ENCODE data around the gene LYL1. TPM values are rescaled to one million over a fixed set of nuclear protein-coding genes. Genes with fewer than 3 reads are reported as not detected.

The LYL1 gene
- total RNA-seq, 2 experiments from 2014 or later = 3.3 to 3.8 TPM

- ATAC-seq (no peak), DNase-seq (no peak)
- no peaks in the 10 kb centered on the region for H3K36me3 Mint-ChIP-seq (ENCODE audit: low read depth)
- no peak overlapping the region for H3K4me3 Mint-ChIP-seq
- POLR2A ChIA-PET = interaction anchor here (1.0 kb wide), 1 partner anchor 125 kb away, joined by 3 read pairs; no protein-coding TSS in a partner anchor
- no peak overlapping the region for H3K27ac Mint-ChIP-seq
- H3K27me3 Mint-ChIP-seq (ENCODE audit: low read depth) = peaks cover 10% of the 10 kb centered on the region
- H3K4me1 Mint-ChIP-seq (ENCODE audit: low read depth) = peaks cover 6% of the 10 kb centered on the region
- CTCF ChIA-PET = interaction anchor here (0.8 to 8.4 kb wide), 4 partner anchors 28 to 125 kb away, joined by 3 to 131 read pairs (median 7); no protein-coding TSS in a partner anchor
- no peaks in the 10 kb centered on the region for H3K9me3 Mint-ChIP-seq (ENCODE audit: insufficient read depth)
Measured at GRCh38 chr19:13089857-13090507, 12.7 kb downstream of the LYL1 start.

DNA sequence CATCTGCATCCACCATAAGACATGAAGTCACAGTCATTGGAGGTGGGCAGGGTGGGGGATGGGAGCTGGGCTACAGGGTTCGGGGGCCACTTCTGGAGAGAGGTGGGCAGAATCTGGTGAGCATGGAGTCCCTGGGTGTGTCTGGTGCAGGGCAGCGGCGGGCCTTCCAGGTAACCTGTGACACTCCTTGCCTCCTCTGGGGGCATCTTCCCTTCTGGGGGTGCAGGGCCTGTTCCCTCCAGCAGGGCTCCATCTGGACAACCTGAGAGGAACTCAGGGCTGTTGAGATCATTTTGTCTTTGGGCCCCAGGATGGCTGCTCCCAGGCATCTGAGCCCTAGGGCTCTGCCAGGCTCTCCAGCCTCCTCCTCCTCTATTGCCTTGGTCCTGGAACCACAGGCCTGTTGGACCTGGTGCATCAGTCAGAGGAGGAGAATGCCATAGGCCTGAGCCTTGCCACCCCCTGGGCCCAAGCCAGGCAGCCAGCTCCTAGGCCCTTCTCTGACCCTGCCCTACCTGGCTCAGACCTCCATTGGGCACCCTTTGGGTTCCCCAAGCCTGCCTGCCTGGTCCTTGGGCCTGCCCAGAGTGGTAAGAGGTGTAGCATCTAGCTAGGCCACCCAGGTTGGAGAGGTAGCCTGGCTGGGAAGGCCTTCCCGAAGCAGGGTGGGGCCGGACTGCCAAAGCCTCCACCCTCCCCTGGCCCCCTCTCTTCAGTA lies 13.4 kb downstream of the LYL1 start:
- H3K27me3 Mint-ChIP-seq (ENCODE audit: low read depth) = peaks cover 5% of the 10 kb centered on the region
- peaks cover 3% of the 10 kb centered on the region for H3K4me1 Mint-ChIP-seq (ENCODE audit: low read depth)
- H3K9me3 Mint-ChIP-seq (ENCODE audit: insufficient read depth) = no peaks in the 10 kb centered on the region
- no peaks in the 10 kb centered on the region for H3K36me3 Mint-ChIP-seq (ENCODE audit: low read depth)
- POLR2A ChIA-PET = interaction anchor here (1.0 kb wide), 1 partner anchor 124 kb away, joined by 3 read pairs; no protein-coding TSS in a partner anchor
- H3K27ac Mint-ChIP-seq = no peak overlapping the region
- DNase-seq = peak; percentile 49
- peak; percentile 70 for ATAC-seq
- CTCF ChIA-PET = interaction anchor here (0.8 to 8.4 kb wide), 4 partner anchors 28 to 124 kb away, joined by 3 to 131 read pairs (median 7); no protein-coding TSS in a partner anchor
- no peak overlapping the region for H3K4me3 Mint-ChIP-seq

- DNase-seq = no peak
- no peaks in the 10 kb centered on the region for H3K36me3 Mint-ChIP-seq (ENCODE audit: low read depth)
- no peak for ATAC-seq
- peaks cover 5% of the 10 kb centered on the region for H3K27me3 Mint-ChIP-seq (ENCODE audit: low read depth)
- no peak overlapping the region for H3K4me3 Mint-ChIP-seq
- no peaks in the 10 kb centered on the region for H3K4me1 Mint-ChIP-seq (ENCODE audit: low read depth)
- H3K9me3 Mint-ChIP-seq (ENCODE audit: insufficient read depth) = no peaks in the 10 kb centered on the region
- no peak overlapping the region for H3K27ac Mint-ChIP-seq
- ChIA-PET POLR2A (no interaction called here), CTCF (interaction anchor here (0.8 to 1.1 kb wide), 2 partner anchors 54 to 111 kb away, joined by 3 to 4 read pairs; no protein-coding TSS in a partner anchor)
Measured at GRCh38 chr19:13087795-13088537, 14.7 kb downstream of the LYL1 start.

DNA sequence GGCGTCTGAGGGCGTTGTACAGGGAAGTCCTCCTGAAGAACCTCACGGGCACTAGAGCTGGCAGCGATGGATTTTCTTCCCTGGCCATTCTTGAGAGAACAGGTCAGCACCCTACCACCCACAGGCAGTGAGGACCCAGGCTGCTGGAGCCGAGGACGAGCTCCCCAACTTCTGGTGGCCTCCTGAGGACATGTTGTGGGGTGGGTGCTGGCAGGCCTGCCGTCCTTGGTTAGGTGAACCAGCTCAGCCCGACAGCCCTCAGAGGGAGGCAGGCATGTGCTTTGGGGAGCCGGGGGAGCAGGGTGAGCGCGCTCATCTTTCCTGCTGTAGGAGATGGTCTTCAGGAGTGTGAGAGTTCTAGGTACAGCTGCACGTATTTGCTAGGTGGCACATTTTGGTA lies 15.4 kb downstream of the LYL1 start:
- CTCF ChIA-PET = interaction anchor here (0.8 to 1.1 kb wide), 2 partner anchors 54 to 110 kb away, joined by 3 to 4 read pairs; no protein-coding TSS in a partner anchor
- ATAC-seq (no peak), DNase-seq (no peak)
- H3K27me3 Mint-ChIP-seq (ENCODE audit: low read depth) = peaks cover 5% of the 10 kb centered on the region
- no peak overlapping the region for H3K4me3 Mint-ChIP-seq
- no peaks in the 10 kb centered on the region for H3K9me3 Mint-ChIP-seq (ENCODE audit: insufficient read depth)
- POLR2A ChIA-PET = no interaction called here
- H3K4me1 Mint-ChIP-seq (ENCODE audit: low read depth) = no peaks in the 10 kb centered on the region
- no peak overlapping the region for H3K27ac Mint-ChIP-seq
- H3K36me3 Mint-ChIP-seq (ENCODE audit: low read depth) = no peaks in the 10 kb centered on the region

GRCh38 chr19:13086341-13086740 lies 16.3 kb downstream of the LYL1 start:
- ATAC-seq = no peak
- peaks cover 5% of the 10 kb centered on the region for H3K27me3 Mint-ChIP-seq (ENCODE audit: low read depth)
- ChIA-PET CTCF (interaction anchor here (0.8 to 4.0 kb wide), 6 partner anchors 8 to 121 kb away, joined by 3 to 15 read pairs (median 6); no protein-coding TSS in a partner anchor), POLR2A (no interaction called here)
- H3K9me3 Mint-ChIP-seq (ENCODE audit: insufficient read depth) = no peaks in the 10 kb centered on the region
- H3K4me1 Mint-ChIP-seq (ENCODE audit: low read depth) = no peaks in the 10 kb centered on the region
- DNase-seq = no peak
- no peak overlapping the region for H3K4me3 Mint-ChIP-seq
- no peak overlapping the region for H3K27ac Mint-ChIP-seq
- H3K36me3 Mint-ChIP-seq (ENCODE audit: low read depth) = no peaks in the 10 kb centered on the region

- Mint-ChIP-seq H3K4me3 (no peak overlapping the region), H3K9me3 (ENCODE audit: insufficient read depth) (no peaks in the 10 kb centered on the region), H3K27me3 (ENCODE audit: low read depth) (peaks cover 5% of the 10 kb centered on the region), H3K36me3 (ENCODE audit: low read depth) (no peaks in the 10 kb centered on the region), H3K4me1 (ENCODE audit: low read depth) (no peaks in the 10 kb centered on the region), H3K27ac (no peak overlapping the region)
- no peak for DNase-seq
- ATAC-seq = no peak
- CTCF ChIA-PET = interaction anchor here (0.8 to 4.0 kb wide), 7 partner anchors 9 to 120 kb away, joined by 3 to 15 read pairs (median 6); no protein-coding TSS in a partner anchor
- POLR2A ChIA-PET = no interaction called here
Measured at GRCh38 chr19:13085666-13086065, 17.0 kb downstream of the LYL1 start.

DNA sequence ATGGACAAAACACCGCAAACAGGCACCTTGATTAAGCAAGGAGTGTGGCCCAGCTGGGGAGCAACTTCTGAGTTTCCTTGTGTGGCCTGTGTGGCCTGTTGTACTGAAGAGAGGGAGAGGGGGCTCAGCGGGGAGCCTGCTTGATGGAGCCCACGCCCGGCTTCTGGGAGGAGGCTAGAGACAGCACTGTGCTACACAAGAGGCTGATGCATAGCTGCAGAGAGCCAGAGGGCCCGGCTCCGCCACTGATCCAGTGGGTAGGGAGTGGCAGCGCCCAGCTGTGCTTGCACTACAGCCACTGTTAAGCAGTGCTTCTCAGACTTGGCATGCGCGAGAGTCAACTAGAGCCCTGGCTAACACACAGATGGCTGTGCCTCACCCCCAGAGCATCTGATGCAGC lies 19.0 kb downstream of the LYL1 start:
- Mint-ChIP-seq H3K36me3 (ENCODE audit: low read depth) (no peaks in the 10 kb centered on the region), H3K4me1 (ENCODE audit: low read depth) (no peaks in the 10 kb centered on the region), H3K9me3 (ENCODE audit: insufficient read depth) (no peaks in the 10 kb centered on the region), H3K4me3 (no peak overlapping the region), H3K27ac (no peak overlapping the region), H3K27me3 (ENCODE audit: low read depth) (peaks cover 5% of the 10 kb centered on the region)
- CTCF ChIA-PET = interaction anchor here (1.0 to 4.0 kb wide), 4 partner anchors 10 to 390 kb away, joined by 3 to 15 read pairs (median 6); no protein-coding TSS in a partner anchor
- DNase-seq = no peak
- ATAC-seq = no peak
- POLR2A ChIA-PET = interaction anchor here (0.6 kb wide), 1 partner anchor 11 kb away, joined by 3 read pairs; no protein-coding TSS in a partner anchor

- ChIA-PET POLR2A (no interaction called here), CTCF (interaction anchor here (1.0 to 4.0 kb wide), 4 partner anchors 11 to 390 kb away, joined by 3 to 15 read pairs (median 7); no protein-coding TSS in a partner anchor)
- DNase-seq = no peak
- no peaks in the 10 kb centered on the region for H3K4me1 Mint-ChIP-seq (ENCODE audit: low read depth)
- H3K9me3 Mint-ChIP-seq (ENCODE audit: insufficient read depth) = no peaks in the 10 kb centered on the region
- no peak overlapping the region for H3K4me3 Mint-ChIP-seq
- no peaks in the 10 kb centered on the region for H3K36me3 Mint-ChIP-seq (ENCODE audit: low read depth)
- H3K27ac Mint-ChIP-seq = no peak overlapping the region
- peaks cover 5% of the 10 kb centered on the region for H3K27me3 Mint-ChIP-seq (ENCODE audit: low read depth)
- no peak for ATAC-seq
Measured at GRCh38 chr19:13083008-13083404, 19.7 kb downstream of the LYL1 start.

DNA sequence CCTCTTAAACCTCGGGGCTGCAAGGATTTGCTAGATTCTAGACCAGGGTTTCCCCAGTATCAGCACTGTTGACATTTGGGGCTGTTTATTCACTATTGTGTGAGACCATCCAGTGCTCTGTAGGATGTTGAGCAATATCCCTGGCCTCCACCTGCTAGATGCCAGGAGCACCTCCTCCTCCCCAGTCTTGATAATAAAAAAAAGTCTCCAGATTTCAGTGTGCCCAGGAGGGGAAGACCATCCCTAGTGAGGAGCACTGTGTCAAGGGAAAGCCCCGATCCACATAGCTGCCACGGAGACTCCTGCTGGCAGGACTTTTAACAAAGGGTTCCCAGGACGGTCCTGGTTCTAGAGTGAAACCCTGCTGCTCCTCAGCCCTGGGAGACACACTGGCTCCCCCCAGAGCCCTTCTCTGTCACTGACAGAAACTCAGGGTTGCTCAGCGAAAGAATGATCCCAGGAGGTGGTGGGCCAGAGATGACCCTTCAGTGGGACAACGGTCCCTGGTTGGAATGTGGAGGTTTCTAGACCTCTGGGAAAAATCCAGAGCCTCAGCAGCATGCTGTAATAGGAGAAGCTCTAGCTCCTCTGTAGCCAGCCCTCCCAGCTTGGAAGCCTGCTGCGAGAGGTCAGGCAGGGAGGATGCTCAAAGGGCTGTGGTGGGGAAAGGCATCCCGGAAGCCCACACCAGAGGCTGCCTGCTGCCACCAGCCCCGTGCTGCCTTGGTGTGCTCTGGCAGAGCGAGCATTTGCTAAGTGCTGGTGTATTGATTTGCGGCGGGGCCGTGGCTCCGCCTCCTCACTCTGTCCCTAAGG lies 20.3 kb downstream of the LYL1 start:
- no peaks in the 10 kb centered on the region for H3K4me1 Mint-ChIP-seq (ENCODE audit: low read depth)
- no peaks in the 10 kb centered on the region for H3K36me3 Mint-ChIP-seq (ENCODE audit: low read depth)
- ATAC-seq = no peak
- H3K27me3 Mint-ChIP-seq (ENCODE audit: low read depth) = peaks cover 5% of the 10 kb centered on the region
- ChIA-PET CTCF (interaction anchor here (1.0 to 4.0 kb wide), 4 partner anchors 11 to 389 kb away, joined by 3 to 15 read pairs (median 7); no protein-coding TSS in a partner anchor), POLR2A (no interaction called here)
- DNase-seq = no peak
- no peak overlapping the region for H3K27ac Mint-ChIP-seq
- H3K9me3 Mint-ChIP-seq (ENCODE audit: insufficient read depth) = no peaks in the 10 kb centered on the region
- H3K4me3 Mint-ChIP-seq = no peak overlapping the region

DNA sequence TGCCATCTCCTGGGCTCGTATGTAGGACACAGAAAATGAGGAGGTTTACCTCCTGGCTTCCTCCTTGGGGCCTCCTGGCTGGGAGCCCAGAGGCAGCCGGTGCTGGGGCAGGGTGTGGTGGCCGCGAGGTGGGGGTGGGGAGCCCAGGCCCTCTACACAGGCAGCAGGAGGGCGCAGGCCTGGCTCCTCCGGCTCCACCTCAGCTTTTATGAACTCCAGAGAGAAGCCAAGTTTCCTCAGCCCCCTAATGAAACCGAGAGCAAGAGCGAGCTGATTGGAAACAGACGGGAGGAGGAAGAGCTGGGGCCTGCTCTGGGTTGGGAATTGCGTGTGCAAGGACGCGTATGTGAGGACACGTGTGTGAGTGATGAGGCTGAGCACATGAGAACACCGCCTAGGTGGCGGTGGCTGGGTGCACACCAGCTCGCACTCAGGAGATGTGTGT lies 23.1 kb downstream of the LYL1 start:
- CTCF ChIA-PET = interaction anchor here (1.0 to 1.4 kb wide), 3 partner anchors 15 to 114 kb away, joined by 3 to 6 read pairs (median 6); no protein-coding TSS in a partner anchor
- ATAC-seq = no peak
- DNase-seq = no peak
- H3K27ac Mint-ChIP-seq = no peak overlapping the region
- no peaks in the 10 kb centered on the region for H3K9me3 Mint-ChIP-seq (ENCODE audit: insufficient read depth)
- no peaks in the 10 kb centered on the region for H3K36me3 Mint-ChIP-seq (ENCODE audit: low read depth)
- POLR2A ChIA-PET = no interaction called here
- H3K27me3 Mint-ChIP-seq (ENCODE audit: low read depth) = no peaks in the 10 kb centered on the region
- H3K4me1 Mint-ChIP-seq (ENCODE audit: low read depth) = no peaks in the 10 kb centered on the region
- no peak overlapping the region for H3K4me3 Mint-ChIP-seq

All from activated CD8-positive, alpha-beta T cell treated with anti-CD3 and anti-CD28 coated beads, Interleukin-2, amount 10 ng/mL, durations not matched to agents 7 days and 5 days (primary cell).